Measurements from ENCODE around the gene CCDC82.

The CCDC82 gene

GRCh38 chr11:96306071-96306470, 83.6 kb downstream of the CCDC82 start:
- DNase-seq = no peak

GRCh38 chr11:96303980-96304379, 85.7 kb downstream of the CCDC82 start:
- DNase-seq = no peak

- DNase-seq = no peak
Measured at GRCh38 chr11:96303064-96303463, 86.6 kb downstream of the CCDC82 start.
